NT2/D1 (cell line): ENCODE data around the gene ATP6V0C.

Experiments
- SUZ12 ChIP-seq: IDR thresholded peaks from 2 replicates; pipeline ENCODE4 v1.6.1; 2011; ENCODE audit not compliant: insufficient read length, insufficient read depth; ENCODE audit errors: extremely low read depth
- YY1 ChIP-seq: IDR thresholded peaks from 2 replicates; pipeline ENCODE4 v1.6.1; 2011; ENCODE audit not compliant: insufficient read length, insufficient read depth

DNA sequence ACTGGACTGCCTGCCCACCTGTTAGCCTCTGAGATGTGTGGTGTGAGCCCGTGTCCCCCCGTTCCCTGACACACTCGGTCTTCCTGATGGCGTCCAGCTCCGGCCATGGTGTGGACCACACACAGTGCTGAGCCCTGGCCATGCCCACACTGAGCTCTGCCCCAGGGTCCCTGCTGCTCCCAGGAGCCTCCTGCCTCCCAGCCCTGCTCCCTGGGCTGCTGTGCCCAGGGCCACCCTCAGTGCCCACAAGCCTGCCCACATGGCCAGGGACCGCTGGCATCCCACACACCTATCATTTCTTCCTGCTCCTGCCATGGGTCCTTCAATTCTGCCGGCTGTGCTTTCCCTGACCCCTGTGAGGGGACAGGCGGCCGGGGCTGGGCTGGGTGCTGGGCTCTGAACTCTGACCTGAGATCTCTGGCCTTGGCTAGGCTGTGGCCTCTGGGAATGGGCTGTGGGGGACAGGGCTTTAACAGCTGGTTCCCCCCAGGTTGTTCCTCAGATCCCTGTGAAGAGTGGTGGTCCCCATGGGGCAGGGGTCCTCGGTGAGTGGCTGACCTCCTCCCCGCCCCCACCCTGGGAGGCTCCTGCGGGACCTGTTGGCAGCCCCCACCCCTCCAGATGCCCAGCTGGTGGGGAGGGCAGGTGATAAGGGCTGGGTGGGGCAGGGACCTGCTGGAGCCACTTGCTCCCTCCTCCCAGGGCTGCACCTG is 13.5 kb downstream of the ATP6V0C start:
- TF ChIP-seq YY1: no peak
- TF ChIP-seq SUZ12: no peak
